HG02884 (cell line): ENCODE results near the gene INO80.

Experiments
- ATAC-seq: cut with Tn5 transposase; IDR thresholded peaks from one replicate; pipeline ENCODE4 v1.9.1; 2021; ENCODE audit warnings: mild to moderate bottlenecking, moderate library complexity; ENCODE audit not compliant: unreplicated experiment

INO80 gene

GRCh38 chr15:40952301-40952900 lies 163.7 kb downstream of the INO80 start:
- peak; percentile 10 for ATAC-seq

DNA sequence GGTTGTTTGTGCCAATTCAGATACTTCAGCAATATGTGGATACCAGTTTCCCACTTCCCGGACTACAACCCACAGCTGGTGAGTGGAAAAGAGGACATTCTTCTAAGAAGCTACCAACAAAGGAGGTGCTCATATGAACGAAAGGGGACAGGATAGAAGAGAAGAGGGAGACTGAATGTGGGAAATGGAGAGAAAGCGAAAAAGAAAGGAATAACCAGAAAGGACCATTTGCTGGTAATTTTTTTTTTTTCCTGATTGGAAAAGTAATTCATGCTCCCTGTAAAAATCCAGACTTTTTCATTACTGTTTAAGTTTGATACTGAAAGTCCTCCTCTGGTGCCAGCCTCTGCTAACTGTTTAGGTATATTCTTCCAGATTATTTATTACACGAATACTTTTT lies 164.3 kb downstream of the INO80 start:
- ATAC-seq, result no peak

GRCh38 chr15:40949756-40950207 lies 166.3 kb downstream of the INO80 start:
- no peak for ATAC-seq

DNA sequence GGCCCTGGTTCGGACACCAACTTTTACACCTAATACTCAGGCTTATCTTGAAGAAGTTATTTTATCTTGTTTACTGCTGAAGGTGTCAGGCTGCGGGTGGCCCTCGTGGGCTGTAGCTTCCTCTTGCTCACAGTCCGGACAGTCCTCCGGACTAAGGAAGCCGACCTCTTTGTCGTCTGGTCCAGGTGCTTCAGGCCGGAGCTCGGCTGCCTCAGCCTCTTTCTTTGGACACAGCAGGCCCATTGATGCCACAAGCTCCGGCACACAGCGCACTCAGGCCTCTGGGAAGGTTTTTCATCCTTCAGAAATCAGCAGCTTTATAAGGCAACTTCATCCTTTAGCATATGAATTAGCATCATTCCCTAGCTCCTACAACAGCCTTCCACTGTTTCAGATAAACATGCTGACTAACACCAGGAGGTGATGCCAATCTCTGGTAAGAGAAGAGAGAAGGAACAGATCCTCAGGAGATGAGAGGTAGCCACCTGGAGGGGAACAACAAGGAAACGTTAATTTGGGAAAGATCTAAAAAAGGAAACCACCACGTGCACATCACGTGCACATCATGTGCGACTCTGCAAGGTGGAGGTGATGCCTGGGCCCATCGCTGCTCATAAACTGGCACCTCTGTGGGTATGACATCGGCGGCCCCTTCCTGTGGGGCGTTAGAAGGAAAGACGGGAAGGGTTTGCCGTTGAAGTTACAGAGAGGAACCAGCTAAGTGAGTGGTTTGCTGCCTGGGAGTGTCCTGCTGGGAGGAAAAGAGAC lies 167.2 kb downstream of the INO80 start:
- ATAC-seq, result no peak

GRCh38 chr15:40944510-40945296 lies 171.4 kb downstream of the INO80 start:
- ATAC-seq, result no peak

- ATAC-seq, result no peak
These were observed 172.2 kb downstream of the INO80 start for GRCh38 chr15:40943764-40944365.

DNA sequence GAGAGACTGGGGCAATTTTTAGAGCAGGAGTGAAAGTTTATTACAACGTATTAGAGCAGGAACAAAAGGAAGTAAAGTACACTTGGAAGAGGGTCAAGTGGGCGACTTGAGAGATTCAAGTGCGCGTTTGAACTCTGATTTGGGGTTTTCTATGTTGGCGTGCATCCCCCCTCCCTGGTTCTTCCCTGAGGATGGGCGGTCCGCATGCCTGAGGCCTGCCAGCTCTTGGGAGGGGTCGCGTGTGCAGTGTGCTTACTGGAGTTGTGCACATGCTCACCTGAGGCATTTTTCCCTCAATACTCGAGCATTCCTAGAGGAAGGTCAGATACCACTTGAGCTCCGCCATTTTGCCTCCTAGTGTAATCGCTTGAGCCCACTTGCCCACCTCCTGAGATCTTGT lies 173.2 kb downstream of the INO80 start:
- no peak for ATAC-seq

DNA sequence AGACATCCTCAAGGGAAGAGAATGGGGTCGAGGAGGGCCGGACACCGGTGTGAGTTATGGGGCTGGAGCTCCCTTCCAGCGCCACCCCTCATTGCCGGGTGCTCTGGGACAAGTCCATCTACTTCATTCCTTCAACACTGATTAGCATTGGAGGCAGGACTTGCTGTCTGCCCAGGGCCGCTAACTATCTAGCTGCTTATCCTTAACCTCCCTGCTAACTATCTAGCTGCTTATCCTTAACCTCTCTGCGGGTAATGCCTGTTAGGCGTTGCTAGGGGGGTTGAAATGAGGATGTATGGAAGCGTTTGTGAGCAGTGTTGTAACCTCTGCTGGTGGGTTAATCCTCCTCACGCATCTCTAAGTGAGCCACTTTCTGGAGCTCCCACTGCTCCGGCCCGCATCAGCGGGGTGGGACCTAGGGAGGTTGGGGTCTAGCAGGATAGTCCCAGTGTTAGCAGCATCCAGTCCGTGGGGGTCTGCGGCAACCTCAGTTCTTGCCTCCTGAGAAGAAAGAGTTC lies 173.7 kb downstream of the INO80 start:
- peak; percentile 10 for ATAC-seq

DNA sequence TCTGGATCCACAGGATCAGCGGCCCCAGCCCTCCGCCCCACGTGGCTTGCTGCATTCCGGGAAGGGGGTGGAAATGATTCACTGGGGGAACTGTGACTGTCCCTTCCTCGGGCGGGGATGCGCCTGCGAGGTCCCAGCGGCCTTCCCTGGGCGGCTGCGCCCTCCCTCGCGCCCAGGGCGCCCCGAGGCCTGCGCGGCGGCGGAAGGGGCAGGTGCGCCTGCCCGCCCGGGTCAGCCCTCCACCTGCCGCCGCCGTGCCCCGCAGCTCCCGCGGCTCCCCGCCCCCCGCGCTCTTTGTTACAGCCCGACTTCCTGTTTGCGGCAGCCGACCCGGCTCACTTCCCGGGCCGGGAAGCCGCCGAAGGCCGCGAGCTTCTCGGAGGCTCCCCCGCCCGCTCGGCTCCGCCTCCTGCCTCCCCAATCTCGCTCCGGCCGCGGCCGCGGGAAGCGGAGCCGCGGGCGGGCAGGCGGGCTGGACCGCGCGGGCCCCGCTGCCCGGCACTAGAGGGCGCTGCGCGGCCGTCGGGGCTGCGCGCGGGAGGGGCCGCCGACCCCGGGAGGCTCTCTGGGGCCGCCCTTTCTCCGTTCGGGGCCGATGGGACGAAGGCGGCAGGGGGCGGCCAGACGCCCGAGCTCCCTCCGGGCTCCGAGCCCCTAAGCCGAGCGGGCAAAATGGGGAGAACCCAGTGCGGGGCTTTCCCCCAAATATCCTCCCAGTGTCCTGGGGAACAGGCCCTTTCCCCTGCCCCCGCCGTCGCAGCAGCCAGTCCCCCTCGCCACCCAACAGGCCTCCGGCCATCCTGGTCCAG lies 174.3 kb downstream of the INO80 start:
- ATAC-seq, result peak; percentile 51

- no peak for ATAC-seq
These were observed 175.0 kb downstream of the INO80 start for GRCh38 chr15:40941068-40941527.

DNA sequence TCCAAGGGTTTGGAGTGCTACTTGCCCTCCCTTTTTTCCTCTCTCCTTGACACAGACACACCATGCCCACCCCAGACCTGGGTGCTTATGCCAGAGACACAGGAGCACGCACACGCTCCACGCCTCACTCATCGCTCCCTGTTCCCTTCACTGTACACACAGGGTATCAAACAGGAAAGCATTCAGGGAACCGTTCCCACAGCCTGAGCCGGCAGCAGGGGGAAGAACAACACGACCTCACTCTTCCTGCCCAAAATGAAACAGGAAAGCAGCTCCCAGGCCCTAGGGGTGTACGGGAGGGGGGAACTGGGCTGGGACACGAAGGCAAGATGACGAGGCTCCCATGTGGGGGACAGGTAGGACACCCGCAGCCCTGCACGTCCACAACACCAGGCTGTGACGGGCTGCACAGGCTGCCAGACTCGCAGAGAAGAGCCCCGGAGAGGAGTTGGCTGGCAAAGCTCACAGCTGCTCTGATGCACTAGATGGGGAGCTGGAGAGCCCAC lies 175.7 kb downstream of the INO80 start:
- ATAC-seq, result no peak

DNA sequence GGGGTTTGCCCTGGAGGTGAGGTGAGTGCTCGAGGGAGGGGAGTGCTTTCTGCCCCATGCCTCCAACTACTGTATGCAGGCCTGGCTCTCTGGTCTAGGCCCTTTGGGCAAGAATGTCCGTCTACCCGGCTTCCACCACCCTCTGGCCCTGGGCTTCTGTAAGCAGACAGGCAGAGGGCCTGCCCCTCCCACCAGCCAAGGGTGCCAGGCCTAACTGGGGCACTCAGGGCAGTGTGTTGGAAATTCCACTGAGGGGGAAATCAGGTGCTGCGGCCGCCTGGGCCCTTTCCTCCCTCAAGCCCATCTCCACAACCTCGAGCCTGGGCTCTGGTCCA lies 177.6 kb downstream of the INO80 start:
- no peak for ATAC-seq

- no peak for ATAC-seq
These were observed 178.1 kb downstream of the INO80 start for GRCh38 chr15:40937762-40938535.

DNA sequence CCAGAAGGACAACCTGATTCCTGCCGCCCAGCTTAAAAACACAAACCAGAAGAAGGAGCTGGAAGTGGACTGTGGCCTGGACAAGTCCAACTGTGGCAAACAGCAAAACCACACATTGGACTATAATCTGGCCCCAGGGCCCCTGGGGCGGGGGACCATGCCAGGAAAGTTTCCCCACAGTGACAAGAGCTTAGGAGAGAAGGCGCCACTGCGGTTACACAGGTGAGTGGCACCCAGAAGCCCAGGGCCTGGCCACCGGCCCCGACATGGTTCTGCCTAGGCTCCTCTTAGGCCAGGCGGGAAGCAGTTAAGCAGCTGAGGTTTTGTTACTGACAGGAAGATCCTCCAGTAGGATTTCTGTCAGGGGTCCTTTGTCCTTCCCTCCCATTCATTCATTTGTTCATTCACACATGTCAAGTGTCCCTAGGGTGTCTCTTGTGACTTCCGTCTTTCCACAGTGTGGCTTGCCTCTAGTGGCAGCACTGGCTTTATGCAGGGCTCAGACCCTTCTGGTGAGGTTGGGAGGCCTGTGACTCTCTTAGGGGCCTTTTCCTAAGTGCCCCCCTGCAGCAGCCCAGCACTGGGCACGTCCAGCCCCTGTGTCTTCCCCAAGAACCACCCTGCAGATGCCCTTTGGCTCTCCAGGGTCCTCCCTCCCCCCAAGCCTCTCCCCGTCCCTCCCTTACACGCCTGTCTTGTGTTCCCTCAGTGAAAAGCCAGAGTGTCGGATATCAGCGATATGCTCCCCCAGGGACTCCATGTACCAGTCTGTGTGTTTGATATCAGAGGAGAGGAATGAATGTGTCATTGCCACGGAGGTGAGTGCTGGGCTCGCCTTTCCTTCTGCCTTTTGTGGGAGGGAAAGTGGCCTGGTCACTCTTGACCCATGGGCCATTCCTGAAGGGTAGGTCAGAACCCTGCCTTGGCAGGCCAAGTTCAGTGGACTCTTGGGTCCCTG lies 179.1 kb downstream of the INO80 start:
- no peak for ATAC-seq

- ATAC-seq, result no peak
These were observed 179.8 kb downstream of the INO80 start for GRCh38 chr15:40936234-40936708.

- no peak for ATAC-seq
These were observed 181.6 kb downstream of the INO80 start for GRCh38 chr15:40934457-40934856.

GRCh38 chr15:40933517-40933902 lies 182.6 kb downstream of the INO80 start:
- ATAC-seq, result no peak
